Smooth muscle cell (in vitro differentiated cells): Measurements from ENCODE around the gene PPP1R3E. TPM values are rescaled to one million over a fixed set of nuclear protein-coding genes. Genes with fewer than 3 reads are reported as not detected.

Experiments used
- DNase-seq: peaks from one replicate; lab custom pipeline; 2025; ENCODE audit not compliant: unreplicated experiment; lab: John Stamatoyannopoulos, UW
- H2AFZ ChIP-seq: fragments of 200-600 bp; sonication (generic); 2 replicates; pipeline ENCODE4 v1.6.0; 2016; ENCODE audit warnings: antibody characterized with exemption, low read depth, mild to moderate bottlenecking
- H3F3A ChIP-seq: fragments of 200-600 bp; sonication (generic); 2 replicates; pipeline ENCODE4 v1.6.0; 2017; ENCODE audit warnings: antibody characterized with exemption, low read depth
- H3K27ac ChIP-seq: fragments of 200-600 bp; sonication (generic); 2 replicates; pipeline ENCODE4 v1.5.1; 2016; ENCODE audit warnings: low read depth, mild to moderate bottlenecking
- H3K27me3 ChIP-seq: fragments of 200-600 bp; sonication (generic); 2 replicates; pipeline ENCODE4 v1.6.1; 2016; ENCODE audit warnings: low read depth, mild to moderate bottlenecking
- H3K36me3 ChIP-seq: fragments of 200-600 bp; sonication (generic); 2 replicates; pipeline ENCODE4 v1.5.1; 2016; ENCODE audit warnings: low read depth
- H3K4me1 ChIP-seq: fragments of 200-600 bp; sonication (generic); 2 replicates; pipeline ENCODE4 v1.5.1; 2016; ENCODE audit warnings: low read depth
- H3K4me2 ChIP-seq: fragments of 200-600 bp; sonication (generic); 2 replicates; pipeline ENCODE4 v1.6.0; 2016; ENCODE audit warnings: mild to moderate bottlenecking
- H3K4me3 ChIP-seq: fragments of 200-600 bp; sonication (generic); 2 replicates; pipeline ENCODE4 v1.5.1; 2016; ENCODE audit warnings: mild to moderate bottlenecking
- H3K79me2 ChIP-seq: fragments of 200-600 bp; sonication (generic); 2 replicates; pipeline ENCODE4 v1.6.0; 2016; ENCODE audit warnings: low read depth, mild to moderate bottlenecking
- H3K9ac ChIP-seq: fragments of 200-600 bp; sonication (generic); 2 replicates; pipeline ENCODE4 v1.6.0; 2016; ENCODE audit warnings: low read depth
- H3K9me3 ChIP-seq: fragments of 200-600 bp; sonication (generic); replicated peaks from 2 replicates; pipeline ENCODE4 v1.5.1; 2016; ENCODE audit warnings: low read depth
- H4K20me1 ChIP-seq: fragments of 200-600 bp; sonication (generic); 2 replicates; pipeline ENCODE4 v1.6.0; 2016; ENCODE audit warnings: low read depth
- CTCF ChIP-seq: fragments of 200-600 bp; sonication (generic); IDR thresholded peaks from 2 replicates; pipeline ENCODE4 v1.5.1; 2017; ENCODE audit warnings: borderline replicate concordance, mild to moderate bottlenecking, antibody characterized with exemption; ENCODE audit not compliant: insufficient read depth, poor library complexity, severe bottlenecking
- WGBS: methylation state at CpG from one replicate; pipeline ENCODE4 v1.1.7; 2016; ENCODE audit warnings: low lambda C conversion rate; 5-methylcytosine and 5-hydroxymethylcytosine counted together
- polyA plus RNA-seq: library from polyadenylated mRNA; unstranded; fragments of >200 nt; fragmentation: Nextera tagmentation; extraction: Ambion mirVana; gene quantifications from 2 replicates; pipeline ENCODE4 v1.2.1, GENCODE V29; 2016
- total RNA-seq: library from RNA; depleted of rRNA; stranded (reverse); fragments of >200 nt; gene quantifications from 2 replicates; pipeline ENCODE4 v1.2.3, GENCODE V29; 2014

The PPP1R3E gene
- total and polyA plus RNA-seq, 2 experiments from 2014 or later: 0.71 to 2.0 TPM

DNA sequence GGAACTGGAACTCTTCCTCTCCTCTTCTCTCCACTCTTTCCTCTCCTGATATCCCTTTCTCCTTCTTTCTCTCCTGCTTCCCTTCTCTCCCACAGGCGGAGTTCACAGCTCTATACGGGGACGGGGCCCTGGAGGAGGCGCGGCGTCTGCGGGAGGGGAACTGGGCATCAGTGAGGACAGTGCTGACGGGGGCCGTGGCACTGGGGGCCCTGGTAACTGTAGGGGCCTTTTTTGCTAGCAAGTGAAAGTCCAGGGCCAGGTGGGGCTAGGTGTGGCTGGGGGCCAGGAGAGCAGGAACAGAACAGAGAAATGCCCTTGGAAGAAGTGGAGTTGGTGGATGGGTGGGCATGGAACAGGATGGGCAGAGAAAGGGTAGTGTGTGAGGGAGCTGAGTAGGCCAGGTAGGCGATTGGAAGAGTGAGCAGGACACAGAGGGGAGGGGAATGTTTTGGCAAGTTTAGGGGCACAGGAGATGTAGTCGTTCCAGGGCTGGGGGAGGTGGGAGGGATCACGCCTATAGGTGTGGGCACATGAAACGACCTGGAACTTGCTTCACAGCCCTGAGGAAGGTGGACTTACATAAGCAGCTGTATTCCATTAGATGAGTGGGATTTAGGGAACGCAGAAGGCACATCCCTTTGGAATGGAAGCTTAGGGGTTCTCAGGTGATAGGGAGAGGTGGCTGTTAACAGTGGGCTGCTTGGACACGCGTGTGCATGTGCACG, 6.2 kb upstream of the PPP1R3E start:
- 98% methylated on average over 17 of the region's 17 CpGs for WGBS
- peak overlapping the region; percentile 99 for H3K4me2 ChIP-seq
- no peaks in the 10 kb centered on the region for H3K9me3 ChIP-seq
- H3K27ac ChIP-seq: no peak overlapping the region
- no peak overlapping the region for H2AFZ ChIP-seq
- H3F3A ChIP-seq: peaks cover 6% of the 10 kb centered on the region
- H3K4me1 ChIP-seq: peaks cover 16% of the 10 kb centered on the region
- DNase-seq: no peak
- H3K27me3 ChIP-seq: no peaks in the 10 kb centered on the region
- no peak overlapping the region for H3K4me3 ChIP-seq
- H3K79me2 ChIP-seq: peaks cover 56% of the 10 kb centered on the region
- H4K20me1 ChIP-seq: peaks cover 46% of the 10 kb centered on the region
- no peak for TF ChIP-seq CTCF
- no peaks in the 10 kb centered on the region for H3K36me3 ChIP-seq
- H3K9ac ChIP-seq: no peak overlapping the region

DNA sequence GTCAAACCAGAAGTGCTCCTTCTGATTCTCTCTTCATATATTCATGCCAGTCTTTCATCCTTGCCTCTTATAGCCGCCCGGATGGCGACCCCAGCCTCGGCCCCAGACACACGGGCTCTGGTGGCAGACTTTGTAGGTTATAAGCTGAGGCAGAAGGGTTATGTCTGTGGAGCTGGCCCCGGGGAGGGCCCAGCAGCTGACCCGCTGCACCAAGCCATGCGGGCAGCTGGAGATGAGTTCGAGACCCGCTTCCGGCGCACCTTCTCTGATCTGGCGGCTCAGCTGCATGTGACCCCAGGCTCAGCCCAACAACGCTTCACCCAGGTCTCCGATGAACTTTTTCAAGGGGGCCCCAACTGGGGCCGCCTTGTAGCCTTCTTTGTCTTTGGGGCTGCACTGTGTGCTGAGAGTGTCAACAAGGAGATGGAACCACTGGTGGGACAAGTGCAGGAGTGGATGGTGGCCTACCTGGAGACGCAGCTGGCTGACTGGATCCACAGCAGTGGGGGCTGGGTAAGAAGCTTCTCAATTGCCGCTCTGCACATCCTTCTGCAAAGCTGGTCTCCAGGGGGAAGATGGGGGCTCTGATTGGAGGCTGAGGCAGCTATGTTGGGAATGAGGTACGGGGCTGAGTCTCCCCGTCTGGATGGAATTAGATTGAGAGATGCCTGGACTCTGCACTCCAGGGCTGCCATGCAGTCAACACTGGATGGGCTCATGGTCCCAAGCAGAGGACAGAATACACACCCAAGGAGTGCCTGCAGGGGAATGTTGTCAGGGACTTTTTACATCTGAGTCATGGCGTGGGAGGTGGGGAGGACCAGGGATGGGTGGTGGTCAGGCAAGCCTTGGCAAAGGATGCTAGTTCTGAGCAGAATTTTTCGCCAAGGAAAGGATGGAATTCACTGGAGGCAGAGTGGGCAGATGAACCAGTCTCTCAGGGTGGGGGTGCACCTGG, 5.3 kb upstream of the PPP1R3E start:
- Histone ChIP-seq H3K4me3 (peak overlapping the region; percentile 98), H3K79me2 (peaks cover 56% of the 10 kb centered on the region), H4K20me1 (peaks cover 46% of the 10 kb centered on the region), H3K9ac (peak overlapping the region; percentile 92), H2AFZ (no peak overlapping the region), H3F3A (peaks cover 6% of the 10 kb centered on the region), H3K27ac (peak overlapping the region; percentile 77), H3K27me3 (no peaks in the 10 kb centered on the region), H3K4me1 (peaks cover 18% of the 10 kb centered on the region), H3K36me3 (no peaks in the 10 kb centered on the region), H3K9me3 (no peaks in the 10 kb centered on the region), H3K4me2 (peak overlapping the region; percentile 99)
- 93% methylated on average over 22 of the region's 22 CpGs for WGBS
- no peak for TF ChIP-seq CTCF
- no peak for DNase-seq

GRCh38 chr14:23307146-23307530, 4.5 kb upstream of the PPP1R3E start:
- Histone ChIP-seq H3K27me3 (no peaks in the 10 kb centered on the region), H3K79me2 (peaks cover 56% of the 10 kb centered on the region)

More at GRCh38 chr14:23307146-23307530, 4.5 kb upstream of the PPP1R3E start:
- Histone ChIP-seq H4K20me1 (peaks cover 43% of the 10 kb centered on the region), H3K4me3 (peak overlapping the region; percentile 98), H3K9me3 (no peaks in the 10 kb centered on the region), H3K4me1 (peaks cover 20% of the 10 kb centered on the region), H3K36me3 (no peaks in the 10 kb centered on the region), H3K9ac (peak overlapping the region; percentile 92), H2AFZ (peak overlapping the region; percentile 81), H3K4me2 (peak overlapping the region; percentile 99), H3K27ac (peak overlapping the region; percentile 77), H3F3A (peaks cover 14% of the 10 kb centered on the region)
- TF ChIP-seq CTCF: no peak
- 23% methylated on average over 5 of the region's 5 CpGs for WGBS
- no peak for DNase-seq
